Naive thymus-derived CD8-positive, alpha-beta T cell (primary cell): Measurements from ENCODE around the gene PRDX3. TPM values are rescaled to one million over a fixed set of nuclear protein-coding genes. Genes with fewer than 3 reads are reported as not detected.
"Not testable (repeated sequence)": the region's sequence is repeated elsewhere in the genome, so short reads cannot be mapped to it uniquely, and the experiment has no call there.

ENCODE experiments used
- ATAC-seq, 2 donors: fragments of 150-1000 bp; cut with Tn5 transposase in 1 of 2; sonication (Bioruptor Pico), chemical (Tn5 transposase) in 1 of 2; 1 replicate in 1 of 2; 2 replicates in 1 of 2; pipeline ENCODE4 v1.10.0; 2021; ENCODE audit warnings: mild to moderate bottlenecking in 2 of 2, moderate library complexity in 2 of 2
- POLR2A ChIA-PET: fragments of 350-600 bp; sonication (Branson Sonifier 250); formaldehyde crosslinking; loops from one replicate; lab custom pipeline; 2021; ENCODE audit warnings: antibody characterized with exemption; lab: Charles Lee
- DNase-seq, 10 donors: peaks; one replicate each; pipeline versions ENCODE4 v3.0.0 to v3.0.0-alpha.2; 2020 to 2022
- H3K27ac Mint-ChIP-seq, 10 donors: one replicate each; pipeline ENCODE4 v1.8.0; 2020 to 2022; ENCODE audit warnings: mild to moderate bottlenecking in 10 of 10, mixed read lengths in 10 of 10, moderate library complexity in 4 of 10, inconsistent platforms in 1 of 10
- H3K27me3 Mint-ChIP-seq, 5 donors: one replicate each; pipeline ENCODE4 v1.8.0; 2021 to 2022; ENCODE audit warnings: mixed read lengths in 5 of 5
- H3K36me3 Mint-ChIP-seq, 3 donors: one replicate each; pipeline ENCODE4 v1.8.0; 2020 to 2022; ENCODE audit warnings: mixed read lengths in 3 of 3, mild to moderate bottlenecking in 2 of 3, inconsistent platforms in 1 of 3
- H3K4me1 Mint-ChIP-seq, 4 donors: one replicate each; pipeline ENCODE4 v1.8.0; 2021 to 2022; ENCODE audit warnings: mixed read lengths in 4 of 4
- H3K4me3 Mint-ChIP-seq, 10 donors: one replicate each; pipeline ENCODE4 v1.8.0; 2020 to 2022; ENCODE audit warnings: mild to moderate bottlenecking in 10 of 10, mixed read lengths in 10 of 10, moderate library complexity in 6 of 10, inconsistent platforms in 1 of 10
- H3K9me3 Mint-ChIP-seq, 9 donors: one replicate each; pipeline ENCODE4 v1.8.0; 2020 to 2022; ENCODE audit warnings: mixed read lengths in 9 of 9, mild to moderate bottlenecking in 3 of 9, inconsistent platforms in 1 of 9, moderate library complexity in 1 of 9
- polyA plus RNA-seq, 3 donors: library from polyadenylated mRNA; unstranded; fragments of 300-500 nt; fragmentation: Illumina TruSeq; gene quantifications; one replicate each; pipeline ENCODE4 v1.2.3, GENCODE V29; 2021
- total RNA-seq, 8 experiments: library from RNA in 2 of 8; stranded (reverse) in 2 of 8; gene quantifications; one replicate each; pipeline ENCODE4 v1.2.3 and lab custom pipeline; 2021 to 2026

The PRDX3 gene
- total and polyA plus RNA-seq, 5 experiments from 2014 or later = 29.8 to 75.5 (median 56.7) TPM

GRCh38 chr10:119203006-119203405 lies 24.4 kb upstream of the PRDX3 start:
- Mint-ChIP-seq H3K27me3 (peaks cover 0 to 3% (median 0%) of the 10 kb centered on the region in 5 donors), H3K4me1 (peaks cover 5 to 21% (median 14%) of the 10 kb centered on the region in 4 donors), H3K36me3 (no peaks in the 10 kb centered on the region), H3K27ac (no peak overlapping the region), H3K4me3 (no peak overlapping the region), H3K9me3 (no peaks in the 10 kb centered on the region)
- DNase-seq (no peak), ATAC-seq (no peak)
- POLR2A ChIA-PET = interaction anchor here (0.6 kb wide), 2 partner anchors 22 to 522 kb away, joined by 3 to 4 read pairs; no protein-coding TSS in a partner anchor

GRCh38 chr10:119201233-119201632 lies 22.6 kb upstream of the PRDX3 start:
- POLR2A ChIA-PET = no interaction called here
- peak overlapping the region in 1 of 10 donors; percentile 7 for H3K27ac Mint-ChIP-seq
- no peaks in the 10 kb centered on the region for H3K36me3 Mint-ChIP-seq

GRCh38 chr10:119199231-119199992 lies 20.8 kb upstream of the PRDX3 start:
- Mint-ChIP-seq H3K4me1 (peaks cover 2 to 12% (median 6%) of the 10 kb centered on the region in 4 donors), H3K27me3 (peaks cover 0 to 3% (median 0%) of the 10 kb centered on the region in 5 donors), H3K9me3 (no peaks in the 10 kb centered on the region), H3K27ac (peak overlapping the region in 2 of 10 donors; percentile 20 to 27), H3K4me3 (peak overlapping the region in 1 of 10 donors; percentile 21), H3K36me3 (no peaks in the 10 kb centered on the region)
- ATAC-seq (peak; percentile 88 to 91), DNase-seq (peak in 9 of 10 donors; percentile 23 to 74 (median 42))
- POLR2A ChIA-PET = interaction anchor here (1.1 to 1.2 kb wide), 3 partner anchors 10 to 343 kb away, joined by 3 to 7 read pairs (median 3); partner anchors contain the start of gene RGS10

More at GRCh38 chr10:119201233-119201632, 22.6 kb upstream of the PRDX3 start:
- Mint-ChIP-seq H3K4me1 (peaks cover 3 to 16% (median 11%) of the 10 kb centered on the region in 4 donors), H3K4me3 (no peak overlapping the region), H3K9me3 (no peaks in the 10 kb centered on the region), H3K27me3 (peaks cover 0 to 3% (median 0%) of the 10 kb centered on the region in 5 donors)
- DNase-seq (no peak), ATAC-seq (no peak)

- POLR2A ChIA-PET = interaction anchor here (1.1 to 1.2 kb wide), 2 partner anchors 9 to 221 kb away, joined by 3 read pairs; no protein-coding TSS in a partner anchor
- Mint-ChIP-seq H3K36me3 (no peaks in the 10 kb centered on the region), H3K9me3 (no peaks in the 10 kb centered on the region), H3K27me3 (peaks cover 0 to 3% (median 0%) of the 10 kb centered on the region in 5 donors), H3K4me3 (no peak overlapping the region), H3K27ac (peak overlapping the region in 1 of 10 donors; percentile 47), H3K4me1 (peaks cover 2 to 12% (median 6%) of the 10 kb centered on the region in 4 donors)
- ATAC-seq (no peak), DNase-seq (peak in 2 of 10 donors; percentile 15 to 20)
Measured at GRCh38 chr10:119198438-119198837, 19.8 kb upstream of the PRDX3 start.

GRCh38 chr10:119197921-119198320 lies 19.3 kb upstream of the PRDX3 start:
- peaks cover 2 to 12% (median 6%) of the 10 kb centered on the region in 4 donors for H3K4me1 Mint-ChIP-seq
- no peak overlapping the region for H3K4me3 Mint-ChIP-seq
- no peaks in the 10 kb centered on the region for H3K36me3 Mint-ChIP-seq
- H3K27ac Mint-ChIP-seq = no peak overlapping the region
- H3K9me3 Mint-ChIP-seq = no peaks in the 10 kb centered on the region
- POLR2A ChIA-PET = interaction anchor here (0.6 kb wide), 1 partner anchor 44 kb away, joined by 3 read pairs; no protein-coding TSS in a partner anchor
- H3K27me3 Mint-ChIP-seq = peaks cover 0 to 3% (median 0%) of the 10 kb centered on the region in 5 donors
- DNase-seq (no peak), ATAC-seq (no peak)

GRCh38 chr10:119191881-119192280 lies 13.3 kb upstream of the PRDX3 start:
- peak overlapping the region in 1 of 10 donors; percentile 48 for H3K27ac Mint-ChIP-seq
- H3K4me1 Mint-ChIP-seq = peaks cover 7 to 16% (median 13%) of the 10 kb centered on the region in 4 donors
- no peaks in the 10 kb centered on the region for H3K36me3 Mint-ChIP-seq
- POLR2A ChIA-PET = no interaction called here
- H3K4me3 Mint-ChIP-seq = no peak overlapping the region
- no peaks in the 10 kb centered on the region for H3K27me3 Mint-ChIP-seq
- H3K9me3 Mint-ChIP-seq = no peaks in the 10 kb centered on the region
- ATAC-seq = no peak
- no peak for DNase-seq

GRCh38 chr10:119190954-119191785 lies 12.6 kb upstream of the PRDX3 start:
- no peak for DNase-seq
- peaks cover 7 to 16% (median 13%) of the 10 kb centered on the region in 4 donors for H3K4me1 Mint-ChIP-seq
- POLR2A ChIA-PET = interaction anchor here (0.6 kb wide), 1 partner anchor 27 kb away, joined by 3 read pairs; no protein-coding TSS in a partner anchor
- H3K9me3 Mint-ChIP-seq = no peaks in the 10 kb centered on the region
- H3K4me3 Mint-ChIP-seq = no peak overlapping the region
- H3K27me3 Mint-ChIP-seq = no peaks in the 10 kb centered on the region
- H3K27ac Mint-ChIP-seq = peak overlapping the region in 1 of 10 donors; percentile 72
- ATAC-seq = no peak
- H3K36me3 Mint-ChIP-seq = no peaks in the 10 kb centered on the region

- POLR2A ChIA-PET = interaction anchor here (0.6 kb wide), 1 partner anchor 26 kb away, joined by 3 read pairs; no protein-coding TSS in a partner anchor
- no peaks in the 10 kb centered on the region for H3K9me3 Mint-ChIP-seq
- DNase-seq (no peak), ATAC-seq (no peak)
- H3K27me3 Mint-ChIP-seq = no peaks in the 10 kb centered on the region
- peaks cover 7 to 16% (median 13%) of the 10 kb centered on the region in 4 donors for H3K4me1 Mint-ChIP-seq
- H3K27ac Mint-ChIP-seq = peak overlapping the region in 3 of 10 donors; percentile 12 to 72 (median 60)
- H3K36me3 Mint-ChIP-seq = no peaks in the 10 kb centered on the region
- peak overlapping the region in 2 of 10 donors; percentile 15 to 50 for H3K4me3 Mint-ChIP-seq
Measured at GRCh38 chr10:119190353-119190752, 11.7 kb upstream of the PRDX3 start.

- Mint-ChIP-seq H3K4me3 (peak overlapping the region in 2 of 10 donors; percentile 15 to 41), H3K4me1 (peaks cover 7 to 16% (median 13%) of the 10 kb centered on the region in 4 donors), H3K27ac (peak overlapping the region in 1 of 10 donors; percentile 31), H3K36me3 (no peaks in the 10 kb centered on the region), H3K9me3 (no peaks in the 10 kb centered on the region), H3K27me3 (no peaks in the 10 kb centered on the region)
- POLR2A ChIA-PET = interaction anchor here (0.6 to 1.0 kb wide), 2 partner anchors 9 to 36 kb away, joined by 3 to 6 read pairs; no protein-coding TSS in a partner anchor
- DNase-seq (no peak), ATAC-seq (peak in 1 of 2 donors; percentile 63)
Measured at GRCh38 chr10:119189811-119190282, 11.2 kb upstream of the PRDX3 start.

- no peak overlapping the region for H3K27ac Mint-ChIP-seq
- no peak for DNase-seq
- POLR2A ChIA-PET = interaction anchor here (0.7 kb wide), 1 partner anchor 408 kb away, joined by 5 read pairs; no protein-coding TSS in a partner anchor
Measured at GRCh38 chr10:119183664-119184412, 5.2 kb upstream of the PRDX3 start.

GRCh38 chr10:119180850-119181400 lies 2.3 kb upstream of the PRDX3 start:
- H3K4me1 Mint-ChIP-seq = peaks cover 7 to 36% (median 26%) of the 10 kb centered on the region in 4 donors
- POLR2A ChIA-PET = interaction anchor here (0.7 kb wide), 3 partner anchors 22 to 357 kb away, joined by 3 to 4 read pairs (median 3); no protein-coding TSS in a partner anchor
- ATAC-seq, H3K9me3 Mint-ChIP-seq, DNase-seq, H3K4me3 Mint-ChIP-seq, H3K36me3 Mint-ChIP-seq, H3K27me3 Mint-ChIP-seq: not testable (repeated sequence)
- H3K27ac Mint-ChIP-seq = peak overlapping the region in 1 of 10 donors; percentile 31

More at GRCh38 chr10:119183664-119184412, 5.2 kb upstream of the PRDX3 start:
- H3K27me3 Mint-ChIP-seq = no peaks in the 10 kb centered on the region
- no peak overlapping the region for H3K4me3 Mint-ChIP-seq
- H3K9me3 Mint-ChIP-seq = no peaks in the 10 kb centered on the region
- peaks cover 0 to 11% (median 6%) of the 10 kb centered on the region in 4 donors for H3K4me1 Mint-ChIP-seq
- H3K36me3 Mint-ChIP-seq = no peaks in the 10 kb centered on the region
- ATAC-seq = no peak
